Lung (tissue), 16 donors: ENCODE data around the gene KIF18A. TPM values are rescaled to one million over a fixed set of nuclear protein-coding genes. Genes with fewer than 3 reads are reported as not detected.

Experiments used
- ATAC-seq: fragments of 200-7000 bp; cut with Tn5 transposase; one replicate; pipeline ENCODE4 v1.9.1; 2020; ENCODE audit warnings: moderate number of reproducible peaks; ENCODE audit not compliant: insufficient read depth, low FRiP score
- DNase-seq, 3 donors: peaks; one replicate each; pipeline ENCODE4 v3.0.0-alpha.2; 2013 to 2017
- H3K27ac ChIP-seq, 2 donors: one replicate each; pipeline ENCODE4 v1.5.1; 2013; ENCODE audit warnings: mild to moderate bottlenecking in 2 of 2, moderate library complexity in 2 of 2, control low read depth in 1 of 2, inconsistent platforms in 1 of 2, low read depth in 1 of 2, low read length in 1 of 2
- H3K27me3 ChIP-seq, 3 donors: one replicate each; pipeline ENCODE4 v1.5.1; 2013; ENCODE audit warnings: low read length in 2 of 3; ENCODE audit not compliant: control insufficient read depth in 3 of 3, insufficient read depth in 3 of 3
- H3K36me3 ChIP-seq, 4 donors: one replicate each; pipeline ENCODE4 v1.5.1; 2013; ENCODE audit warnings: low read length in 4 of 4, mild to moderate bottlenecking in 1 of 4, moderate library complexity in 1 of 4; ENCODE audit not compliant: control insufficient read depth in 4 of 4, insufficient read depth in 4 of 4
- H3K4me1 ChIP-seq, 5 donors: one replicate each; pipeline ENCODE4 v1.5.1; 2013; ENCODE audit warnings: low read length in 5 of 5, mild to moderate bottlenecking in 2 of 5, moderate library complexity in 1 of 5; ENCODE audit not compliant: control insufficient read depth in 5 of 5, insufficient read depth in 5 of 5
- H3K4me3 ChIP-seq: one replicate; pipeline ENCODE4 v1.5.1; 2013; ENCODE audit warnings: mild to moderate bottlenecking, control low read depth, moderate library complexity
- H3K9ac ChIP-seq, 2 donors: one replicate each; pipeline ENCODE4 v1.5.1; 2013; ENCODE audit warnings: low read length in 2 of 2, control low read depth in 1 of 2; ENCODE audit not compliant: insufficient read depth in 1 of 2
- H3K9me3 ChIP-seq, 4 donors: one replicate each; pipeline ENCODE4 v1.5.1; 2013; ENCODE audit warnings: low read length in 3 of 4, mild to moderate bottlenecking in 1 of 4, moderate library complexity in 1 of 4; ENCODE audit not compliant: control insufficient read depth in 4 of 4, insufficient read depth in 3 of 4
- WGBS, 2 donors: extraction: QIAGEN DNeasy Blood & Tissue Kit; methylation state at CpG; one replicate each; pipeline ENCODE4 v1.1.7; 2013; 5-methylcytosine and 5-hydroxymethylcytosine counted together
- long read RNA-seq, 5 donors: transcript quantifications; one replicate each; lab custom pipeline, GENCODE V29; 2026
- polyA plus RNA-seq, 2 donors: library from polyadenylated mRNA; stranded (reverse); fragments of 200-250 nt; gene quantifications; one replicate each; pipeline ENCODE4 v1.2.1, GENCODE V29; 2013
- total RNA-seq, 2 donors: library from RNA; depleted of rRNA in 1 of 2; stranded (reverse); fragments of >200 nt in 1 of 2; gene quantifications; one replicate each; pipeline ENCODE4 v1.2.1, GENCODE V29; 2014 to 2021
- TF ChIP-seq, protein P1 (sequence below): IDR thresholded peaks from 2 replicates; pipeline ENCODE4 v1.5.1; 2012; ENCODE audit warnings: mild to moderate bottlenecking; ENCODE audit errors: control extremely low read depth, extremely low read depth
- donor health status: control.
- donor health status: control.
- donor health status: Bipolar disorder and iron deficiency.
- donor health status: healthy.
- donor health status: DM: yes; HTN: yes; CAD: no.

Gene KIF18A
- total RNA-seq = 1 to 10 TPM; 1.7 to 7.5 TPM
- polyA plus RNA-seq = under 1 TPM; 0.78 to 0.91 TPM
- long read RNA-seq, donor 1, partial matches to known transcripts = 0 of 2 reads
- long read RNA-seq, donor 1, other reads (novel, unspliced or antisense) = 0 of 2 reads
- long read RNA-seq, donor 2 = 0 reads
- long read RNA-seq, donor 3 = 0 reads
- long read RNA-seq, donor 4, partial matches to known transcripts = 0 of 1 reads
- long read RNA-seq, donor 4, other reads (novel, unspliced or antisense) = 0 of 1 reads
- long read RNA-seq, donor 5 = 0 reads

GRCh38 chr11:28107750-28108618 is at the start of gene KIF18A, which contains the start of gene METTL15:
KIF18A (minus strand) TSS chr11:28108156; CDS start chr11:28097947, 10,209 bp downstream.
METTL15 (plus strand) TSS chr11:28108388; CDS start chr11:28113335, 4,947 bp downstream.
- Histone ChIP-seq H3K9ac (peak within 1 kb of the TSS; percentile 94 to 98), H3K9me3 (no peaks in the 10 kb centered on the region), H3K27ac (peak within 1 kb of the TSS; percentile 68 to 97), H3K4me3 (peak within 1 kb of the TSS; percentile 56), H3K36me3 (no peaks in the 10 kb centered on the region), H3K27me3 (no peaks in the 10 kb centered on the region), H3K4me1 (peaks cover 0 to 39% (median 9%) of the 10 kb centered on the region in 5 donors)
- DNase-seq = peak; percentile 99 to 100 (median 99)
- WGBS, 2 donors = 0% methylated on average over 38 of the region's 38 CpGs
- TF ChIP-seq, protein P1, sequence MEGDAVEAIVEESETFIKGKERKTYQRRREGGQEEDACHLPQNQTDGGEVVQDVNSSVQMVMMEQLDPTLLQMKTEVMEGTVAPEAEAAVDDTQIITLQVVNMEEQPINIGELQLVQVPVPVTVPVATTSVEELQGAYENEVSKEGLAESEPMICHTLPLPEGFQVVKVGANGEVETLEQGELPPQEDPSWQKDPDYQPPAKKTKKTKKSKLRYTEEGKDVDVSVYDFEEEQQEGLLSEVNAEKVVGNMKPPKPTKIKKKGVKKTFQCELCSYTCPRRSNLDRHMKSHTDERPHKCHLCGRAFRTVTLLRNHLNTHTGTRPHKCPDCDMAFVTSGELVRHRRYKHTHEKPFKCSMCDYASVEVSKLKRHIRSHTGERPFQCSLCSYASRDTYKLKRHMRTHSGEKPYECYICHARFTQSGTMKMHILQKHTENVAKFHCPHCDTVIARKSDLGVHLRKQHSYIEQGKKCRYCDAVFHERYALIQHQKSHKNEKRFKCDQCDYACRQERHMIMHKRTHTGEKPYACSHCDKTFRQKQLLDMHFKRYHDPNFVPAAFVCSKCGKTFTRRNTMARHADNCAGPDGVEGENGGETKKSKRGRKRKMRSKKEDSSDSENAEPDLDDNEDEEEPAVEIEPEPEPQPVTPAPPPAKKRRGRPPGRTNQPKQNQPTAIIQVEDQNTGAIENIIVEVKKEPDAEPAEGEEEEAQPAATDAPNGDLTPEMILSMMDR = no peak
- ATAC-seq = peak; percentile 97

GRCh38 chr11:28153586-28153985 is 45.6 kb upstream of the KIF18A start:
- Histone ChIP-seq H3K27me3 (no peaks in the 10 kb centered on the region), H3K4me3 (no peak overlapping the region), H3K4me1 (no peaks in the 10 kb centered on the region), H3K27ac (no peak overlapping the region), H3K9me3 (peaks cover 0 to 5% (median 0%) of the 10 kb centered on the region in 4 donors), H3K9ac (no peak overlapping the region), H3K36me3 (peaks cover 5 to 13% (median 7%) of the 10 kb centered on the region in 4 donors)
- TF ChIP-seq, protein P1 = no peak
- ATAC-seq (no peak), DNase-seq (no peak)
- 97 to 98% methylated on average over 2 of the region's 2 CpGs for whole genome bisulfite sequencing, 2 donors

GRCh38 chr11:28152743-28153142 is 44.8 kb upstream of the KIF18A start:
- no peaks in the 10 kb centered on the region for H3K4me1 ChIP-seq
- TF ChIP-seq, protein P1 = no peak
- no peak for ATAC-seq
- no peak overlapping the region for H3K9ac ChIP-seq
- peaks cover 0 to 3% (median 0%) of the 10 kb centered on the region in 4 donors for H3K9me3 ChIP-seq
- H3K27ac ChIP-seq = no peak overlapping the region
- peaks cover 0 to 7% (median 3%) of the 10 kb centered on the region in 4 donors for H3K36me3 ChIP-seq
- H3K27me3 ChIP-seq = no peaks in the 10 kb centered on the region
- DNase-seq = no peak
- no peak overlapping the region for H3K4me3 ChIP-seq
- 89 to 96% methylated on average over 2 of the region's 2 CpGs for WGBS, 2 donors
